HG02884 (cell line): ENCODE results near the gene RPIA.
"Not testable (repeated sequence)": the region's sequence is repeated elsewhere in the genome, so short reads cannot be mapped to it uniquely, and the experiment has no call there.

Experiments
- ATAC-seq: cut with Tn5 transposase; IDR thresholded peaks from one replicate; pipeline ENCODE4 v1.9.1; 2021; ENCODE audit warnings: mild to moderate bottlenecking, moderate library complexity; ENCODE audit not compliant: unreplicated experiment

RPIA gene

DNA sequence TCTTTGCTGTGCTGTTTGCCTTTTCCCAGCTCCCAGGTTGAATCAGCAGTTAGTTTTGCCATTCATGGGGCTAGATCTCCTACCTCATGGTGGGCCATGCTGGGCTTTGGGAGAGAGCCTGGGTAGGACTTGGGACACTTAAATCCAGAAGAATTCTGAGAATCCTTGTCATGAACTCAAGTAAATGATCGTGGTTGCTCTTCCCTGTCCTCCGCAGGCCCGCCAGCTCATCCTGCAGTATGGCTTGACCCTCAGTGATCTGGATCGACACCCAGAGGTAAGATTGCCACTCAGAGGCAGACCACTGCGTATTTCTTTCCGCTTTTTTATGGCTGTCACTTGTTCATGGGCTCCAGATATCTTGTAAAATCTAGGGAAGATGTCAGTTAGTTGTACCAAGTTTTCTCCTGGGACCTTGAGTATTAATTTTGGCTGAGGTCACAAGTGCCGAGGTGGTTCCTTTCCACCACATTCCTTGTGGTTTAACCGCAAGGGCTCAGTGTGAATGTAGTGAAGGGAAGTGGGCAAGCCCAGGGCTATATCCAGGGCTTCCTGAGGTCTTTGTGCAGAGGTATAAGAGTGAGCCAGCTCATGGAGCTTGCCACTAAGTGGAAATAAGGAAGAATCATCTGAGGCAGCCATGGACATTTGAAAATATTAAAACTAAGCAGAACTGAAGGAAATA is 37.7 kb downstream of the RPIA start:
- no peak for ATAC-seq

DNA sequence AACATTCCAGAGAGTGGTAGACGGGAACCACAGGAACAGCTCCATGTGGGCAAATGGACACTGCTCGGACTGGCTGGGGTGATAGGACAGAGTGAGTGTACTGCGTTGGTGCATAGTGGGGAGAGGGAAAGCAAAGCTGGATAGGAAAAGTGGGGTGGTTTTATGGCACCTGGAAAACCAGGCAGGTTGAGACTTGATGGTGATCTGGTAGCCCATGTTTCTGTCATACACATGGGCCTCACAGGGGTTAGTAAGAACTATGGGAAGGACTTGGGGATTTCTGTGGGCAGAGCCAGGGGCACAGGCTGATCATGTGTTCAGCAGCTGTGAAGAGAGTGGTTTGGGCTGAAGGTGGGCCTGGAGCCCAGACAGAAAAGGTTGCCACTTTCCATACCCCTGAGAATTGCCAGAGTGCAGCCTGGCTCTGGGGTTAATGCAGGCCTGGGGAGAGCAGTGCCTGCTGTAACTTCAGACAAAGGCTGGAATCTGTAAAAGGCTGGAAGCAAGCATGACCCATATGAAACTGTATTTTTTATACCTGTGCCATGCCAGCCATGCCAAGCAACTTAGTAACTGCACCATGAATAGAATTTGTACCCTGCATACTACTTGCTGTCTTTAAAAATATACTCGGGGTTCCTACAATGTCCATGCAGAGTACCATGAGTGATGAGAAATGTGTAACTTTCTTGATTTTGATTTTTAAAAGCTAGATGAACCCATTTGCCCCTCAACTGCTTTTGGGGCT is 41.9 kb downstream of the RPIA start:
- ATAC-seq: no peak

DNA sequence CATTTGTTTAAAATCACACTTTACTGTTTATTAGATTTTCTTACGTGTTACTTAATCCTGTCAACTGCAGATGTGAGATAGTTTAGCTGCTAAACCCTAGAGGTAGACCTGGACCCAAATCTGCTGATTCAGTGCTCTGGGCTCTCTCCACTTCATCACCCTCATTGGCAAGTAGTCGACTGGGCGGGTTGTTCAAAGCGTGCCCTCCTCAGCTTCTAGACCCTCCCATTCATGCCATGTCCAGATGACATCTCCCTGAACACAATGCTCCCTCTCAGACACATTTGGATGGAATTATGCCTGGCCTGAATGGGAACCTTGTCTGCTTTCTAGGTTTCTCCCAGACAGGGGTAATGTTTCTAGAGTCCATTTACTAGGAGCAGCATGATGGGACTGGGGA is 43.7 kb downstream of the RPIA start:
- ATAC-seq: no peak

DNA sequence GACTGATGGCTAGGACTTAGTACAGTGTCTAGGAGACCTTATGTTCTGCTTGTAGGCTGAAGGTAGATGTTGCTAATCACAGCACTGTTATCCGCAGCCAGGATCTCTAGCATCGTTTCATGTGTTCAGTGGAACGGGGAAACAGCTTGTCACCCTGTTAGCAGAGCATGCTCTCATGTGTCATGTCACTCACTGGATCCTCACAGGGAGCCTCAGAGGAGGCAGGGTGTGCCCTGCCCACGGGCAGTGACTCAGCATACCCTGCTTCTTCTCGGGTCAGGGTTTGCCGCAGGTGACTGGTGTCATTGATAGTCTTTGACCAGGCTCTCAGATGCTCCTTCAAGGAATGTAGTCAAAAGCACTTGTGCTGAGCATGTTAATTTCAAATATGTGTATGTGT is 44.4 kb downstream of the RPIA start:
- no peak for ATAC-seq

- no peak for ATAC-seq
These were observed 45.0 kb downstream of the RPIA start for GRCh38 chr2:88736437-88736836.

- ATAC-seq: no peak
These were observed 45.9 kb downstream of the RPIA start for GRCh38 chr2:88737385-88737784.

GRCh38 chr2:88738271-88738670 is 46.8 kb downstream of the RPIA start:
- no peak for ATAC-seq

DNA sequence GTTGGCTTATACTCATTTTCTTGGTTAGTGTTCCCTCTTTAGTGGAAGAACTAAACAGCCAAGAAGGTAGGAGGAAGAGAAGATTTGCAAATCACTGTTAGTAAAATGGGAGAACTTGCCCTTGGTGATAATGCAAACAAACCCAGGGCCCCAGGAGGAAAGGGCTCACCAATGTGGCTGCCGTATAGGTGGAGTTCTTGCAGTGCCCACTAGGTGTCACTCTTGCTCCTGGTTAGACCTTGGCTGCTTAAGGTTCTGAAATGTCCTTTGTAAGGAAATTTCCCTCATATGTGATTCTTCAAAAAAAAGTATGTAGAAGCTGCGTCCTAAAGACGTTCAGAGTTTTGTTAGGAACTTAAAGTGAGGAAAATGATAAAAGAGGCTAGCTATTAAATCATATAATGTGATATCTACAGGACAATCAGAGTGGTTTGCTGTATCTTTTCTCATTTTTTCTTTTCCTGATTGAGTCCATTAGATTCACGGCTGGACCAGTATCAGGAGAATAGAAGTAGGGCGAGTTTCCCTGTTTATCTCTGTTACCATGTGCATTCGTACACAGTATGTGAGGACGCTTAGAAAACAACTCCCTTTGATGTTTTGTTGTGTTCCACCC is 48.6 kb downstream of the RPIA start:
- ATAC-seq: peak; percentile 77

DNA sequence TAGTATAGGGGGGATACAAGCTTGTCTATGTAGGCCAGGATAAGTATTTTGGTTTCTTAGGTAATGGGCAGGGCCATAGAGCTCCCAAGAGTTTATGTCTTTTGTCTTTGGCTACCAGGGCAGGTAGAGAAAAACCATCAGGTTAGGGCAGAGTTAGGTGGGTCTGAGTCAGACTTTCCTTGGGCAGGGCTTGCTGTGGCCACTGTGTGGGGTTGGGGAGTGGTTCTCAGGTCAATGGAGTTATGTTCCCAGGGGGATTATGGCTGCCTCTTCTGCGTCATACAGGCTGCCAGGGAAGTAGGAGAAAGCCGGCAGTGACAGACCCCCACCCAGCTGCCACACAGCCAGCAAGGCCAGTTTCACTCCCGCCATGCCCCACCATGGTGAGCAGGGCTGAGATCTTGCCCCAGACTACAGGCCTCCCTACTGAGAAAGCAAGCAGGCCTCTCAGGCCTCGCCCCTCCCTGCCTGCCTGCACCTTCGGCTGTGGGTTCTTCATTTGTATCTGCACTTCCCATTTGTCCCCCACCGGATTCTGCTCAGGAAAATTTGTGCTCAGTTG is 55.5 kb downstream of the RPIA start:
- ATAC-seq: no peak

DNA sequence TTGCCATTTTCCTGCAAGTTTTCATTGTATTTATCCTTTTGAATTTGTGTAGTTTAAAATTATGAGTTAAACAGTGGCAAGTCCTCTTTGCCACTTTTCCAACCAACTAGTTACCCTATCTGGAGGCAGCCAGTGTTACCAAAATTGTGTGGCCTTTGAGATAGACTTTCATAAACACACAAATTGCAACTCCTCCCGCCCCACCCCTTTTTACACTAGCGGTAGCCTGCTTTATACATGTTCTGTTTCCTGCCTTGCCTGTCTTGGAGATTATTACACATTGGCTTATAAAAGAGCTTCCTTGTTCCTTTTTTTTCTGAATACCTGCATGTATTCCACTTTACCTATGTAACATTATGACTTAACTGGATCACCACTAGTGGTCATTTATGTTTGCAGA is 56.5 kb downstream of the RPIA start:
- no peak for ATAC-seq

GRCh38 chr2:88751768-88752167 is 60.3 kb downstream of the RPIA start:
- ATAC-seq: no peak

DNA sequence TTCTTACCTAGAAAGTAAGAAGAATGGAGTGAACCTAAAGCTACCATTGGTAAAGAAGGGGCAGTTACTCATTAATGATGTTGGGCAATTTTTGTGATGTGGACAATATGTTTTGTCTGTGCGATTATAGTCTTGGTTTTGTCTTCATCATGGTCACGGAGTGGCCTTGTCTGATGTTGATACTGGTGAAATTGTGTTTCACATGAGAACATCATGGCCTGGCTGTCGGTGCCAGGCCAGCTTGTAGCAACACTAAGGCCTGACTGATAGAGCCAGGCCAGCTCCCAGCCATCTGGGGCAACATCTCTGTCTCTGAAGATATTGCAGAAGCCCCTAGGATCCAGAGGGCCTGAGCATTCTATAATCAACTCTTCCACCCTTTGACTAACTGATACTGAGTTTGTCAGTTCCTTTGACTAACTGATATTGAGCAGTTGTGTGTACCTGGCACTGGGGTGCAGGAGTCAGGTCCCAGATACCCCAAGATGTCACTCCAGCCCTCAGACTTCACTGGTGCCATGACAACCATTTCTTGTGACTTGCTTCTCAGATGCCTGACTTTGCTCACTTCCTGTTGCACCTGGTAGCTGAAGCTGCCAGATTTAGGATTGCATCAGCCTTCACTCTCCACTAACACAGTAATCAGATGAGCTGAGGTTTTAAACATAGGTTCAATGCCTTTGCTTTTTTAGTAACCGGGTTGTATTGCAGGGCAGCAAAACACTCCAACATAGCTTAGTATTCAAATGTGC is 62.5 kb downstream of the RPIA start:
- peak; percentile 91 for ATAC-seq

DNA sequence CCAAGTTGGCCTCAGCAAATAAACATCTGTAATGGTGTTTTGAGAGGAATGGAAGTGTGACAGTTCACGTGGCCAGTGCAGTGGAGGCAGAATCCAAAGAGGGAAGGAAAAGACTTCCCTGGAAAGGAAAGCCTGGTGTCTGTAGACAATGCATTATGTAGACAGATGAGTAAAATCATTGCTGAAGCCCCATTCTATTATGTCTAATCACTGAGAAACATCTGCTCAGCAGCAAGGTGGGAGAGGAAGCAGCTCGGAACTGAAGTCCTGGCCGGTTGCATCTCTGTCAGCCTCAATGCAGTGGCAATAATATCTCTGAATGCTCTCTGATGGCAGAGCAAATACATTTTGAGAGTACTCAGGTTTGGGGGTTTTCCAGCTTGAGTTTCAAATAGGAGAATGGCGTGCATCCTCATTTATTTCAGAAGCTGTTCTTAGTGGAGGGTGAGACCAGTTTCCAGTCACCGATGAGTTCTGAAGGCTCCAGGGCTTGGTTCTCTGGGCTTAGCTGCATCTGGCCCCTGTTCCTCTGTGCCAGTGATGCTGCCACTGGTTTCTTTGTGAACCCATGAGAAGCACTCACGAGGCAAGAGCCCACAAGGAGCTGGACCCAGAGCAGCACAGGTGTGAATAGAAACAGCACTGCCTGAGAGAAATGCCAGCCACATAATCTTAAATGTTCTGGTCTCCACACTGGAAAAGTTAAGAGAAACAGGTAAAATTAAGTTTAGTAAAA is 63.3 kb downstream of the RPIA start:
- peak; percentile 42 for ATAC-seq

- no peak for ATAC-seq
These were observed 64.4 kb downstream of the RPIA start for GRCh38 chr2:88755836-88756235.

DNA sequence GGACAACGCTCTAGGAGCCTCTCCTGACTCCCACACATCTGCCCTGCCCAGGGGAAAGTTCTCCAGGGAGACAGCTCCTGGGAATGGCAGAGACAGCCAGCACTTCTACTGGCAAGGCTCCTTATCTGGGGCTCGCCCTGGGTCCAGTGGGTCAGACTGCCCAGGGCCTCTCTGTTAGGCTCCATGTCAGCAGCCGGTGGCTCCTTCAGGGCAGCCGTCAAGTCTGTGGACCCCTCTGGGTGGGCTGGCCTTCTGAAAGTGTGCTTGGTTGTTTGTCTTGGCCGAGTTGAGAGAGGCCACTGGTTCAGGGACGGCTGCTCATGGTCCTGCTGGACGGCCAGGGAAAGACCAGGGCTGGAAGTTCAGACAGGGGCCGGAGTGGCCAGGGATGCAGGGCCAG is 65.6 kb downstream of the RPIA start:
- no peak for ATAC-seq

DNA sequence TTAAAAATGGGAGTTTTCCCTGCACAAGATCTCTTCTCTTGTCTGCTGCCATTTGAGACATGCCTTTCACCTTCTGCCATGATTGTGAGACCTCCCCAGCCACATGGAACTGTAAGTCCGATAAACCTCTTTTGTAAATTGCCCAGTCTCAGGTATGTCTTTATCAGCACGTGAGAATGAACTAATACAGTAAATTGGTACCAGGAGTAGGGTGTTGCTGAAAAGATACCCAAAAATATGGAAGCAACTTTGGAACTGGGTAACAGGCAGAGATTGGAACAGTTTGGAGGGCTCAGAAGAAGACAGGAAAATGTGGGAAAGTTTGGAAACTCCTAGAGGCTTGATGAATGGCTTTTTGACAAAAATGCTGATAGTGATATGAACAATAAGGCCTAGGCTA is 67.2 kb downstream of the RPIA start:
- not testable (repeated sequence) for ATAC-seq

GRCh38 chr2:88760819-88761598 is 69.5 kb downstream of the RPIA start:
- ATAC-seq: no peak

- ATAC-seq: no peak
These were observed 72.8 kb downstream of the RPIA start for GRCh38 chr2:88764141-88764849.

GRCh38 chr2:88764850-88765153 is 73.3 kb downstream of the RPIA start:
- no peak for ATAC-seq
